Left forelimb (tissue), 1 donor: Measurements from ENCODE around the gene ECI1.

Experiments used
- DNase-seq: peaks from one replicate; pipeline ENCODE4 v3.0.0-alpha.2; 2018; ENCODE audit warnings: low spot score

ECI1 gene

GRCh38 chr16:2251296-2252111 lies at the start of gene ECI1:
Gene ECI1, minus strand, starts transcription at chr16:2251587. Its CDS starts 21 bp downstream, at chr16:2251566.
- DNase-seq, result peak; percentile 95

- no peak for DNase-seq
These were observed 48.5 kb upstream of the ECI1 start for GRCh38 chr16:2299915-2300192.

- DNase-seq, result no peak
These were observed 47.9 kb upstream of the ECI1 start for GRCh38 chr16:2299121-2299914.

GRCh38 chr16:2298621-2299020 lies 47.2 kb upstream of the ECI1 start:
- no peak for DNase-seq

- no peak for DNase-seq
These were observed 46.1 kb upstream of the ECI1 start for GRCh38 chr16:2297506-2297860.

GRCh38 chr16:2296661-2297505 lies 45.5 kb upstream of the ECI1 start:
- no peak for DNase-seq

GRCh38 chr16:2295056-2295798 lies 43.8 kb upstream of the ECI1 start:
- no peak for DNase-seq

- no peak for DNase-seq
These were observed 40.8 kb upstream of the ECI1 start for GRCh38 chr16:2292221-2292620.

- DNase-seq, result no peak
These were observed 37.9 kb upstream of the ECI1 start for GRCh38 chr16:2289282-2289681.

GRCh38 chr16:2288726-2289125 lies 37.3 kb upstream of the ECI1 start:
- no peak for DNase-seq

- DNase-seq, result no peak
These were observed 36.6 kb upstream of the ECI1 start for GRCh38 chr16:2287916-2288547.

- DNase-seq, result no peak
These were observed 35.2 kb upstream of the ECI1 start for GRCh38 chr16:2286550-2286949.

- DNase-seq, result no peak
These were observed 34.4 kb upstream of the ECI1 start for GRCh38 chr16:2285731-2286191.

GRCh38 chr16:2284797-2285576 lies 33.6 kb upstream of the ECI1 start:
- no peak for DNase-seq

- DNase-seq, result no peak
These were observed 32.8 kb upstream of the ECI1 start for GRCh38 chr16:2284001-2284770.

GRCh38 chr16:2282866-2283555 lies 31.6 kb upstream of the ECI1 start:
- no peak for DNase-seq

- DNase-seq, result no peak
These were observed 30.9 kb upstream of the ECI1 start for GRCh38 chr16:2282262-2282661.

- no peak for DNase-seq
These were observed 29.7 kb upstream of the ECI1 start for GRCh38 chr16:2280981-2281542.

GRCh38 chr16:2280461-2280860 lies 29.1 kb upstream of the ECI1 start:
- no peak for DNase-seq
